HTERT RPE-1 (cell line): ENCODE data around the gene ATF6.
"Not testable (repeated sequence)": the region's sequence is repeated elsewhere in the genome, so short reads cannot be mapped to it uniquely, and the experiment has no call there.

Source experiments
- in situ Hi-C: fragments of 300-500 bp; cut with MboI; formaldehyde crosslinking; loops from 4 replicates; pipeline ENCODE4 v1.14.3; 2020; ENCODE audit warnings: low sequenced_read_pairs

Gene ATF6

GRCh38 chr1:161766102-161766981, at the start of gene ATF6:
ATF6 (plus strand) TSS chr1:161766320; CDS start chr1:161766361, 41 bp downstream.
- in situ Hi-C loops, result no loop called here

GRCh38 chr1:161718559-161719324, 47.4 kb upstream of the ATF6 start:
- in situ Hi-C loops, result no loop called here

- in situ Hi-C loops, result no loop called here
Measured at GRCh38 chr1:161719325-161719611, 46.9 kb upstream of the ATF6 start.

- in situ Hi-C loops, result no loop called here
Measured at GRCh38 chr1:161720422-161720821, 45.7 kb upstream of the ATF6 start.

- in situ Hi-C loops, result no loop called here
Measured at GRCh38 chr1:161720956-161721737, 45.0 kb upstream of the ATF6 start, which contains the start of gene FCRLB. FCRLB (plus strand) TSS chr1:161721544; CDS start chr1:161722673, 1,129 bp downstream.

- in situ Hi-C loops, result no loop called here
Measured at GRCh38 chr1:161721738-161722343, 44.3 kb upstream of the ATF6 start.

- in situ Hi-C loops, result no loop called here
Measured at GRCh38 chr1:161722406-161722805, 43.7 kb upstream of the ATF6 start.

GRCh38 chr1:161723459-161724141, 42.5 kb upstream of the ATF6 start:
- in situ Hi-C loops, result no loop called here

- in situ Hi-C loops, result not testable (repeated sequence)
Measured at GRCh38 chr1:161725258-161725907, 40.7 kb upstream of the ATF6 start.

- in situ Hi-C loops, result no loop called here
Measured at GRCh38 chr1:161725908-161726472, 40.1 kb upstream of the ATF6 start.

GRCh38 chr1:161726473-161727255, 39.5 kb upstream of the ATF6 start:
- in situ Hi-C loops, result no loop called here

- in situ Hi-C loops, result no loop called here
Measured at GRCh38 chr1:161727256-161727924, 38.7 kb upstream of the ATF6 start.

GRCh38 chr1:161728376-161729226, 37.5 kb upstream of the ATF6 start:
- in situ Hi-C loops, result no loop called here

GRCh38 chr1:161730050-161730564, 36.0 kb upstream of the ATF6 start:
- in situ Hi-C loops, result no loop called here

- in situ Hi-C loops, result no loop called here
Measured at GRCh38 chr1:161731241-161731640, 34.9 kb upstream of the ATF6 start.

GRCh38 chr1:161731981-161732718, 34.0 kb upstream of the ATF6 start:
- in situ Hi-C loops, result no loop called here
